ENCODE measurements around the gene TRIM45. TPM values are rescaled to one million over a fixed set of nuclear protein-coding genes. Genes with fewer than 3 reads are reported as not detected.
A peak's percentile ranks its signal among the peaks of the same experiment; 100 is the strongest.

TRIM45 gene
- total RNA-seq, 1 donor from 2014 or later = 15.7 TPM

- no peaks in the 10 kb centered on the region for H3K9me3 Mint-ChIP-seq
- no peak for TF ChIP-seq EZH2phosphoT487 (IDR thresholded peaks at IDR 0.05)
- TF ChIP-seq CTCF (IDR thresholded peaks at IDR 0.05) = no peak
- no peak for TF ChIP-seq EZH2 (IDR thresholded peaks at IDR 0.05)
- DNase-seq (ENCODE audit: low spot score) = no peak
- Histone ChIP-seq H2AFZ (replicated peaks) (no peak overlapping the region), H3K9me3 (ENCODE audit: low read depth) (no peaks in the 10 kb centered on the region), H4K20me1 (ENCODE audit: low read depth) (no peaks in the 10 kb centered on the region), H3K4me3 (no peak overlapping the region), H3K4me1 (no peaks in the 10 kb centered on the region), H3K79me2 (ENCODE audit: low read depth) (no peaks in the 10 kb centered on the region), H3K4me2 (no peak overlapping the region), H3K27me3 (no peaks in the 10 kb centered on the region), H3K36me3 (no peaks in the 10 kb centered on the region), H3F3A (ENCODE audit: low read depth) (no peaks in the 10 kb centered on the region), H3K27ac (no peak overlapping the region), H3K9ac (no peak overlapping the region)
- H3K36me3 Mint-ChIP-seq = peaks cover 16% of the 10 kb centered on the region
- no peak overlapping the region for H3K27ac Mint-ChIP-seq
- H3K27me3 Mint-ChIP-seq (ENCODE audit: insufficient read depth, low read depth) = peaks cover 3% of the 10 kb centered on the region
- H3K4me1 Mint-ChIP-seq = peaks cover 22% of the 10 kb centered on the region
- no peak overlapping the region for H3K4me3 Mint-ChIP-seq
Measured at GRCh38 chr1:117092594-117092993, 29.0 kb downstream of the TRIM45 start.

GRCh38 chr1:117089996-117090395 is 31.6 kb downstream of the TRIM45 start:
- Mint-ChIP-seq H3K36me3 (peaks cover 13% of the 10 kb centered on the region), H3K4me1 (peaks cover 22% of the 10 kb centered on the region), H3K27ac (peak overlapping the region; percentile 28), H3K9me3 (no peaks in the 10 kb centered on the region), H3K4me3 (no peak overlapping the region), H3K27me3 (ENCODE audit: insufficient read depth, low read depth) (no peaks in the 10 kb centered on the region)
- no peaks in the 10 kb centered on the region for H3K27me3 ChIP-seq
- peak; percentile 25 for DNase-seq (ENCODE audit: low spot score)
- TF ChIP-seq CTCF (IDR thresholded peaks at IDR 0.05) (no peak), EZH2 (IDR thresholded peaks at IDR 0.05) (no peak), EZH2phosphoT487 (IDR thresholded peaks at IDR 0.05) (no peak)
- no peaks in the 10 kb centered on the region for H3F3A ChIP-seq (ENCODE audit: low read depth)
- H3K4me3 ChIP-seq = no peak overlapping the region
- H3K27ac ChIP-seq = no peak overlapping the region
- H2AFZ ChIP-seq (replicated peaks) = no peak overlapping the region
- no peaks in the 10 kb centered on the region for H4K20me1 ChIP-seq (ENCODE audit: low read depth)
- H3K79me2 ChIP-seq (ENCODE audit: low read depth) = no peaks in the 10 kb centered on the region
- H3K9ac ChIP-seq = no peak overlapping the region
- no peak overlapping the region for H3K4me2 ChIP-seq
- H3K4me1 ChIP-seq = no peaks in the 10 kb centered on the region
- no peaks in the 10 kb centered on the region for H3K36me3 ChIP-seq
- H3K9me3 ChIP-seq (ENCODE audit: low read depth) = no peaks in the 10 kb centered on the region

DNA sequence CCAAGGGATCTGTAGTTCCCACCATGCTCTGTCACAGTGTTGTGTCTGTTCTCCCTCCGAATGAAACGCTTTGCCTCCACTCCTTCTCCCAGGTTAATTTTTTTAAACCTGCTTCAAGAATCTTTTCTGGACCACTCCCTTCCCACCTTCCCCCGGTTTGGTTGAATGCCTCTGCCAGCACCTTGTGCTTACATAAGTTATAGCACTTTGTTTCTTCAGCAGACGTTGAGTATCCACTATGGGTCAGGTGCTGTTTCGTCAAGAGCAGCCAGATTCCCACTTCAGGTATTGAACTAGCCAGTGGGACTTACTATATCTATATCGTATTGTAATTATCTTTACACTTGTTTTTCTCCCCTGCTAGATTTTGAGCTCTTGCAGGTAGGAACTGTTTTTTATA is 33.9 kb downstream of the TRIM45 start:
- Histone ChIP-seq H3K27ac (no peak overlapping the region), H3K27me3 (no peaks in the 10 kb centered on the region), H3K79me2 (ENCODE audit: low read depth) (no peaks in the 10 kb centered on the region), H3K4me2 (no peak overlapping the region), H3K36me3 (no peaks in the 10 kb centered on the region), H4K20me1 (ENCODE audit: low read depth) (no peaks in the 10 kb centered on the region), H3K9me3 (ENCODE audit: low read depth) (no peaks in the 10 kb centered on the region), H3K4me3 (no peak overlapping the region), H2AFZ (replicated peaks) (no peak overlapping the region), H3F3A (ENCODE audit: low read depth) (no peaks in the 10 kb centered on the region), H3K4me1 (no peaks in the 10 kb centered on the region), H3K9ac (no peak overlapping the region)
- peaks cover 15% of the 10 kb centered on the region for H3K36me3 Mint-ChIP-seq
- no peaks in the 10 kb centered on the region for H3K9me3 Mint-ChIP-seq
- no peak for DNase-seq (ENCODE audit: low spot score)
- TF ChIP-seq EZH2phosphoT487 (IDR thresholded peaks at IDR 0.05) (no peak), EZH2 (IDR thresholded peaks at IDR 0.05) (no peak), CTCF (IDR thresholded peaks at IDR 0.05) (no peak)
- H3K4me3 Mint-ChIP-seq = no peak overlapping the region
- H3K27me3 Mint-ChIP-seq (ENCODE audit: insufficient read depth, low read depth) = no peaks in the 10 kb centered on the region
- peaks cover 4% of the 10 kb centered on the region for H3K4me1 Mint-ChIP-seq
- H3K27ac Mint-ChIP-seq = no peak overlapping the region

Measured in neural progenitor cell (in vitro differentiated cells).